Measurements from ENCODE around the gene TERB1.

- TF ChIP-seq FOXP4 (CRISPR knock-in tag; IDR thresholded peaks at IDR 0.05), result no peak
- no peak for TF ChIP-seq CTCF (IDR thresholded peaks at IDR 0.05)
- TF ChIP-seq TCF7 (CRISPR knock-in tag; IDR thresholded peaks at IDR 0.05; ENCODE audit: low read depth), result no peak
- TF ChIP-seq ZNF263 (CRISPR knock-in tag; IDR thresholded peaks at IDR 0.05; ENCODE audit: low read depth), result no peak
- no peak for TF ChIP-seq CREB1 (CRISPR knock-in tag; IDR thresholded peaks at IDR 0.05)
- TF ChIP-seq NR3C1 (CRISPR knock-in tag; conservative IDR thresholded peaks at IDR 0.05; ENCODE audit: low read depth), result no peak
- no peak for TF ChIP-seq ARID4B (CRISPR knock-in tag; IDR thresholded peaks at IDR 0.05; ENCODE audit: borderline replicate concordance)
Observed at GRCh38 chr16:66750279-66751052, 50.9 kb downstream of the TERB1 start.

Measured in WTC11 (cell line).